UCSD-AML1 (cell line): ENCODE data around the gene SEPTIN12.
A peak's percentile ranks its signal among the peaks of the same experiment; 100 is the strongest.
"Not testable (repeated sequence)": the region's sequence is repeated elsewhere in the genome, so short reads cannot be mapped to it uniquely, and the experiment has no call there.

Source experiments
- DNase-seq: peaks from one replicate; lab custom pipeline; 2025; ENCODE audit not compliant: unreplicated experiment; lab: John Stamatoyannopoulos, UW

SEPTIN12 gene

GRCh38 chr16:4760221-4760910 lies 27.8 kb downstream of the SEPTIN12 start:
- no peak for DNase-seq

- DNase-seq = no peak
These were observed 32.5 kb downstream of the SEPTIN12 start for GRCh38 chr16:4755687-4756086.

GRCh38 chr16:4754865-4755264 lies 33.3 kb downstream of the SEPTIN12 start:
- DNase-seq = no peak

DNA sequence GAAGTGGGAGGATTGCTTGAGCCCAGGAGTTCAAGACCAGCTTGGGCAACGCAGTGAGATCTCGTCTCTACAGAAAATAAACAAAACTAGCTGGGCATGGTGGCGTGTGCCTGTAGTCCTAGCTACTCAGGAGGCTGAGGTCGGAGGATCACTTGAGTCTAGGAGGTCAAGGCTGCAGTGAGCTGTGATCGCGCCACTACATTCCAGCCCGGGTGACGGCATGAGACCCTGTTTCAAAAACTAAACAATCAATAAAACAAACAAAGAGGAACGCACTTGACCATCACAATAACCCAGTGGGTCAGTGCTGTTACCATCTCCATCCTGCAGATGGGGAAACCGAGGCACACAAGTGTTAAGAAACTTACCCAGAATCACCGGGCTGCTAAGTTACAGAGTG lies 34.9 kb downstream of the SEPTIN12 start:
- DNase-seq = no peak

GRCh38 chr16:4752351-4753100 lies 35.6 kb downstream of the SEPTIN12 start:
- no peak for DNase-seq

GRCh38 chr16:4750896-4751295 lies 37.2 kb downstream of the SEPTIN12 start:
- DNase-seq = no peak

- DNase-seq = no peak
These were observed 38.4 kb downstream of the SEPTIN12 start for GRCh38 chr16:4749700-4750257.

GRCh38 chr16:4748682-4749411 lies 39.3 kb downstream of the SEPTIN12 start:
- no peak for DNase-seq

DNA sequence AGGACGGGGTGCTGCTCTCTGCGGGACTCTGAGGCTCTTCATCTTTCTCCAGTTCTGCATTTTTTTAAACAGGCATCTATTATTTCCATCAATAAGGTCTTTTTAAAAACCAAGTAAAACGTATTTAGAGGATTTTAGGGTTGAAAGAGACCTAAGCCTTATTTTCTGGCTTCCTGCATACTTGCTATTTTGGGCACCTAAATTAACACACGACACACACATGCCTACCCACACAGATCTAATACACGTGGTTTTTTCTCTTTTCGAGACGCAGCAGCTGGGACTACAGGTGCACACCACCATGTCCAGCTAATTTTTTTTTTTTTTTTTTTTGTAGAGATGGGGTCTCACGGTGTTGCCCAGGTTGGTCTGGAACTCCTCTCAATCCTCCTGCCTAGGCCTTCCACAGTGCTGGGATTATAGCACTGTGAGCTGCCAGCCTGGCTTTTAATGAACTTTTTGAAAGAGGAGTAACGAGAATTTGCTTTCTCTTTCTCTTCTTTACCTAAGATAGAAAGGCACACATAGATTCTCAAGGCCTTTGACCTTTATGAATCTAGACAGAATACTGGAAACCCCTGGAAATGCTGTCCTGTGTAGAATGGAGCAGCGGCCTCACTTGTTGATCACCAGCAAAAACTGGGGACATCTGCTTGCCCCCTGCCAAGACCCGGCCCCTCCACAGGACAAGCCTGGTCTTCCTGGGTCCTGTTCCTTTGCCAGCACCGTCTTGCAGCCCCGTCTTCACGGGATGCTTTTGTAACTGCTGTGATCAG lies 40.1 kb downstream of the SEPTIN12 start:
- DNase-seq = no peak

DNA sequence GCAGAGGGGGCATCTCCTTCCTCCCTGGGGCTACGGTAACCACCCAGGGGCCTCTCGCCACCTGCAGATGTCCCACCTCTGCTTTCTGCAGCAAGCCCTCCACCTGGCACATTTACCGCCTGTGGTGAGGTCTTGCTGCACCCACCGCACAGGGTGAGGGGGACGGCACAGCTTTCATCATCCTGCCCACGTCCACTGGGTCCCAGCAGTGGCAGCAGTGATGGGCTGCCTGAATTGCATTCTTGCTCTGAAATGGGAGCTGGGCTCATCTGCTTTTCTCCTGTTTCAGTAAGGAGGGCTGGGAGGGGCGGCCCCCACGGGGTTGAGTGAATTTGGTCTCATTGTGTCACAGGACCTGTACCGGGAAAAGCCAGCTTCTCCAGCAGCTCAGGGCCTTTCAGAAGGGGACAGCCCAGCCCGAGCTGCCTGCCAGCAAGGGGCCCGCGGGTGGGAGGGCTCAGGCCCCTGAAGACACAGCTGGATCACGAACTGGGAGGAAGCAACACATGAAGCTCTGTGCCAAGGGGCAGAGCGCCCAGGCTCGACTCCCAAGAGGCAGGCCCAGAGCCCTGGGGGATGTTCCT lies 41.1 kb downstream of the SEPTIN12 start:
- no peak for DNase-seq

GRCh38 chr16:4746215-4746614 lies 41.9 kb downstream of the SEPTIN12 start:
- DNase-seq = no peak

DNA sequence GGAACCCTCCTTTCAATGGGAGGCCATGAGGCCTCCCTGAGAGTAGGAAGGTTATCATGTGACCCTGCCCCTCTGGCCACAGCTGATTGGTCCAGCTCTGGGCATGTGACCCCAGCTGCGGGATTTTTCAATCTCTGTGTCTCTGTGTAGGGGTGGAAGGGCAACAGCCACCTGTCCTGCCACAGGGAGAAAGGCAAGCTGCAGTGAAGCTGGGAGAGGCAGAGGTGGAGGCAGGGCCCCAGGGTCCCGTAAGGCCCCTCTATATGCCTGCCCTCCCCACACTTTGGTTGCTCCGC lies 42.9 kb downstream of the SEPTIN12 start:
- DNase-seq = no peak

DNA sequence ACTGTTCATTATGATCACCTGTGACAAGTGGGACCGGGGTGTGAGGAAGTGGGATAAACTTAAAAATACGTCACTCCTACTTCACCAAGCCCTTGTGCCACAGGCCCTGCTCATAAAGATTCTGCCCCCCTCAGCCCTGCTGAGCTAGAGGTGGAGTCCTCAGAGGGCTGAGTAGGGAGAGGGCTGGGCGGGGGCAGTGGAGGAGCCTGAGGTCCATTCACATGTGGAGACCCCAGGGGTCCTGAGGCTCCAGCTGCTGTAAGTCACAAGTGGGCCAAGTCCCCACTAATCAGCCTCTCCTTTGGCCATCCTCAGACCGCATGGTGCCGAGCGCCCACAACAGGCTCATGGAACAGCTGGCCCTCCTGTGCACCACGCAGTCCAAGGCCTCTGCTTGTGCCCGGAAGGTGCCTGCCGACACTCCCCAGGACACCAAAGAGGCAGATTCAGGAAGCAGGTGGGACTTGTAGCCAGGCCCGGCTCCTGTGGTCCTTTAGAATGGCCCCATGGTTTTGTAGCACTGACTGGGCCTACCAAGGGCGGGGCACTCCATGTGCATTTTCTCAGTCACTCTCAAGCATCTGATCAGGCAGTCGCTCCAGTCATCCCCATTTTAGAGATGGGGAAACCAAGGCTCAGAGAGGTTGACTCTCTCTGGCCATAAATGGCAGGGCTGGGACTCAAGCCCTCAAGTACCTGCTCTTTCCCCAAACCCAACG lies 43.4 kb downstream of the SEPTIN12 start:
- no peak for DNase-seq

- no peak for DNase-seq
These were observed 44.8 kb downstream of the SEPTIN12 start for GRCh38 chr16:4743226-4743878.

GRCh38 chr16:4738370-4738769 lies 49.8 kb downstream of the SEPTIN12 start:
- DNase-seq = not testable (repeated sequence)

DNA sequence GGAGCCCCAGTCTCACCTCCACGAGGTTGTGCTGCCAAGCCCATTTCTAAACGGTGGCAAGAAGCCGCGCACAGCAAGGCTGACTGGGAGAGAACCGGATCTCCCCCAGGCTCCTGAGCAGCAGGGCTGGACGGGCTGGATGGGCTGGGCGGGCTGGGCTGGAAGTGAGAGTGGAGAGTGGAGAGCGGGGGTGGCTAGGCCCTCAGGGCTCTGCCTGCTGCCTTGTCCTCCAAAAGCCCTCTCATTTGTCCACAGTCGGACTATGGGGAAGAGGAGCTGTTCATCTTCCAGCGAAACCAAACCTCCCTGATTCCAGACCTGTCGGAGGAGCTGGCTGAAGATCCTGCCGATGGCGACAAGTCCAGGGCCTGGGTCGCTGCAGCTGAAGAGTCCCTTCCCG lies 50.6 kb downstream of the SEPTIN12 start:
- no peak for DNase-seq

DNA sequence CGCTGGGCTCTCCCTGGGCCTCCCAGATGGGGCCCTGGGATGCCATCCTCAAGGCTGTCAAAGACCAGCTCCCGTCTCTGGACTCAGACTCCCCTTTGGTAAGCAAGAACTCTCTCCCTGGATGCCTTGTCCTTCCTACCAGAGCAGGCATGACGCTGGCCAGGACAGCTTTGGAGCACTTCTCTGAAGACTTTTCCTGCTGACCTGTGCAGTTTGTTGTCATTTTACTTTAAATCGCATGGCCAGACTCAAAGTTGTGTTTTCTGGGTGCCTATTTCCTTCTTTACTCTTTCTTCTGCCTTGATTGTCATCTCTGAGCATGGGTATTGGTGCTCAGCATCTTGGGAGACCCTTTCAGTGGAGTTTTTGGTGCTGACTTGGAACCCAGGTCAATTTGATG lies 51.6 kb downstream of the SEPTIN12 start:
- DNase-seq = no peak

DNA sequence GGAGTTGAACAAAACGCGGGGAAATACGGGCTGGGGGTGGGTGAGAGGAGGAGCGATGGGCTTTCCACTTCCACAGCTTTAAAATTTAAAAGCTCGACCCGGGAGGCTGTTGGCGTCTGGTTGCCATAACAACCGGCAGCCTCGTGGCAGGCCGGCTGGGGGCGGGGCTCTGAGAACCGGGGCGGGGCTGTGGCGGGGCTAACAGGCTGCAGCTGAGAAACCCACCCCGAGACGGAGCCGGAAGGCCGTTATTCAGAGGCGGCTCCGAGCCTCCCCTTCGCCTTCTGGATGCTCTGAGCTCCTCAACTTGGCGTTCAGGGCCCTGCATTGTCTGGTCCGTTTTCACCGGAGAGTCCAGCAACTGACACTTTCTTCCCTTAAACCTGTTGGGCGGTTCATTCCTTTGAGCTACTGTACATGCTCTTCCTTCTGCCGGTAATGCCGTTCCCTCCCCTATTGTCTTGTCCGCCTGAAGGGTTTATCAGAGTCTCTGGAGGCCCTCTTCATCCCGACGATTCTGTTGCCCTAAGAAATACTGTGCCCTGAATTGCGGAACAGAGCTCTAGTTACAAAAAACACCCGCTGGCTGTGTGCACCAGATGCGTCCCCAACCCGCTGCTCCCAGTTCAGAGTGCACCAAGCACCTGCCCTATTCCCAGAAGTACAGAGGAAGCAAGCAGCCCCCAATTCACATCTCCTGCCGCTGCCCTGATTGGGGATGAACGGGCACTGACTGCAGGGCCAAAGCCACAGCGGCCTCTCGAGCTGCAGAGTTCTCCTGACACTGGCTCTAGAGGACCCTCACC lies 53.2 kb downstream of the SEPTIN12 start:
- DNase-seq = peak; percentile 86
